ENCODE results near the gene NFYC.

The NFYC gene

DNA sequence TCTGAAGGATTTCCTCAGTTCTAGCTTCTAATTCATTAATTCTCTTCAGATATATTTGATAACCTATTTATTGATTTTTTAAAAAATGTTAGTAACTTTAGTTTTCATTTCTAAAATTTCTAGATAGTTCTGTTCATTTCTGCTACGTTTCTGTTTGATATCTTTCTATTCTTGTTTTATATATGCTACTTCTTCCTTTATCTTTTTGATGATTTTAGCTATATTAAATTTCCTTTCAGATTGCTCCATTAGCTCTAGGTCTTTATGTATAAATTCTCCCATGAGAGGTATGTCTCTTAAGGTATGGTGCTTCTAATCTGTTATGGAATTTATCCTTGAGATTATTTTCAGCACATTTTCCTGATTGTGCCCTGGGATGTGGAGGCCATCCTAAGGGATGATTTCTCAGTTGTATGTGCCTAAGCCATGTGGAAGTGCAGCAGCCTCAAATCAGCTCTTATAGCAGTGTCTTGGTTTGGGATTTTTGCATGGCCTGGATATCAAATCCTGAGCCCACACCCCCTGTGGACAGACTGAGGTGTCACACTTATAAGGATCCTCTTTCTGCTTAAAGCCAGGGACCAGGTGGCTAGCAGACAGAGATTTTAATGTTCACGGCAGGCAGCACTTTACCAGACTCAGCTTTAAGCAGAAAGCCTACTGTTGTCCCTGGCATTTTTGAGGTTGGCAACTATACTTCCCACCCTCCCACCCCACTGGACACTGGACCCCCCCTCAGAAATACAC is 85.9 kb downstream of the NFYC start:
- DNase-seq (ENCODE audit: low read depth in 1 of 2, low spot score in 1 of 2): no peak

DNA sequence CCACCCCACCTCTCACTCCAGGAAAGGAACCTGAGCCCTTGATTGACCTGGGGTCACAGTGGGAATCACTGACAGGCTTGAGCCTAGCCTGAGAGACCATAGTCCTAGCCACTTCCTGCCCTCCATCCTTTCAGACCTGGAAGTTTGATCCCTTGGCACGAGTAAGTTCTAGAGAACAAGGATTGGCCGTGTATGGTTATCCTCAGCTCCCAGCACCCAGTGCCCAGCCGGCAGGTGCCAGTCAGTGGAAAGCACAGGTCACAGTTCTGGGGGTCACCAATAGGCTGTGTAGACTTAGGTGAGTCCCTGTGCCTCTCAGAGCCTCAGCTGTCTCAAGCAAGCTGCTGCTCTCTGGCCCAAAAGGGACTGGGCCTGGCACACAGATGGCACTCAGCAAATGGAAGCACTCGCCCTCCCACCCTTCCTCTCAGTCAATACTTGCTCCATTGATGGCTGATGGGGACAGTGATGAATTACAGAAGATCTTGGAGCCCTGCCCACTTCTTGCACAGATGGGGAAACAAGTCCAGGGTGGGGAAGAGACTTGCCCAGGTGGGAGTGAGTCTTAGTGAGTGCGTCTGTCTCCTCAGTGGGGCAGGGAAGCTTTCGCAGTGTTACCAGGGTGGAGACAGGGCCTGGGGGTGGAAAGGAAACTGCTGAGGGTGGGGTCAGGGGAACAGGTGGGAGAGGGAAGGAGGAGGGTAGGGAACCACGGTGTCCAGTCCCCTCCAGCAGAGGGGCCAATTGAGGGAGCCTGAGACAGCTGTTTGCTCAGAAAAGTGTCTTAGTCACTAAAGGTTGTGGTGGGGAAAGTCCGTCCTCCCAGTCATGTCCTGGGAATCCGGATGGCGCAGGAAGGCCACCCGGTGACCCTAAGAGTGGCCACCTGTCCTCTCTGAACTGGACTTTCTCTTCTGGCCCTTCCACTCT is 89.4 kb downstream of the NFYC start:
- DNase-seq (ENCODE audit: low read depth in 1 of 2, low spot score in 1 of 2): no peak

DNA sequence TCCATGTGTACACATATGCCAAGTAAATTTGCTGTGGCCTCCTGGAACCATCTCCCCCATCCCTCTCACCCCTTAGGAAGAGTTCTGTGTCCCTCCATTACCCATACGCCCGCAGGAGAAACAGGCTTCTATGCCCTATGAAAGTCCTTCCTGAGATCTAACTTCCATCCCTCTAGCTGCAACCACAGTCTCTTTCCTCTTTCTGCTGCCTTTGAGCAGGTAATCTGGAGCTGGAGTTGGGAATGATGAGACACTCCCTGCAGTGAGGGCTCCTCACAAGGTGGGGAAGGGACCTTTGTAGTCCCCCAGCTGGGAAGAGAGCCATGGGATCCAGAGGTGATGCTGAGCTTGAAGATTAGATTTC is 90.1 kb downstream of the NFYC start:
- DNase-seq (ENCODE audit: low read depth in 1 of 2, low spot score in 1 of 2): no peak

DNA sequence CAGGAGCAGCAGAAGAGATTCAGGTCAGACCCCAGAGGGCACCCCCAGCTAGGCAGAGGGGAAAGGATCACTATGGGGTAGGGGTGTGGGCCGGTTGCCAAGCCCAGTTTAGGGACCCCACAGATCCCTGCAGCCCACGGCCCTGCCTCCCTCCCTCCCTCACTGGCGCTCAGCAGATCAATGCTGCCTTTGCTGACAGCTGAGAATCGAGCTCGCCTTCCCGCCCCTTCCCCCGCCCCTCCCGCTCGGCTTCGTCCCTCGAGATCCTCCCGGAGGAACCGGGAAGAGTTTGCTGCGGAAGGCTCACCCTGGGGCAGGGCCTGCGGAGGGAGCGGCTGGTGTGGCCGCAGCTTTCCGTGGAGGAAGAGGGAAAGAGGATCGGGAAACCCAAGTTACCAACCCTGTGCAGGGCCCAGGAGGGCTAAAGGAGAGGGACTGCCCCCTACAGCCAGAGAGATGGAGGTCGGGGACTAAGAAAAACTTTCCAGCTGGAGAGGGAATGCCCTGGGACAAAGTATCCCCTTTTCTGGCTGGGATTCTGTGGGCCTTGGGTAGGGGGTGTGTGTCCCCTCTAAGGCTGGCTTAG is 91.0 kb downstream of the NFYC start:
- DNase-seq (ENCODE audit: low read depth in 1 of 2, low spot score in 1 of 2): no peak

DNA sequence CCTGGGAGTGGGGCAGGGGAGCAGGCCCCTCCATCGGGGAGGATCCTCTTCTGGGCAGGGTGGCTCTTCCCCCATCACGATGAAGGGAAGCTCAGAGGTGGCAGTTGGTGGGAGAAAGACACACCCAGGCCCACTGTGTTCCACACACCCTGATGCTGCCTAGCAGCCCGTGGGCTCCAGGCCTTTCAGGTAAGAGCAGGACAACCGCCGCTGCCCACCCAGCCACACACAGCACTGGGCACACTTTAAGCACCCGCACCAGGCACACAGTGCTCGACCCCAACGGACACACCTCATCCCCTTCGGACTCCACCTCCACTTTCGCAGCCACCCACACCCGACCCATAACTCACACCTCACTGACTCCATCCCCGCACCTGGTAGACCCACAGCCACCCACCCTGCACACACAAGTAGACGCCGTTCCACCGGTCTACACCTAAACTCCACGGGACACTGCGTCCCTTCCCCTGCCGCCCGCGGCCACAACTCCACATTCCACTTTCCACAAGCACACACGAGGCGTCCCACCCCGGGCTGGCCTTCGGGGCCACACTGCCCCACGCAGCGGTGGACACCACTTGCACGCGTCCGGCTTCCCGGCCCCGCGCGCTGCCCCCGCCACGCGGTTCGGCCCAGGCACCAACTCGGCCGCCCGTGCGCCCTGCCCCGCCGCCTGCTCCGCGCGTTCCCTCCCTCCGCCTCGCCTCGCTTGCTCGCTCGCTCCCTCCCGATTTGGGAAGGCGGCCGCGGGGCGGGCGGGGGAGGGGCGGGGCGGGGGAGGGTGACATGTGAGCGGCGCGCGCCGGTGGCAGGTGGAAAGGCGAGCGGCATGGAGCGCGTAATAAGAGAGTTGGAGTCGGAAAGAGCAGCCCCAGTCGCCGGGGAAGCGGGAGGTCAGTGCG is 91.7 kb downstream of the NFYC start, which contains the start of gene KCNQ4:
TSS of gene KCNQ4 (plus strand) at position 787 of the 905 bp plus-strand sequence. CDS start 307 bp downstream, outside the sequence.
- DNase-seq (ENCODE audit: low read depth in 1 of 2, low spot score in 1 of 2): no peak

DNA sequence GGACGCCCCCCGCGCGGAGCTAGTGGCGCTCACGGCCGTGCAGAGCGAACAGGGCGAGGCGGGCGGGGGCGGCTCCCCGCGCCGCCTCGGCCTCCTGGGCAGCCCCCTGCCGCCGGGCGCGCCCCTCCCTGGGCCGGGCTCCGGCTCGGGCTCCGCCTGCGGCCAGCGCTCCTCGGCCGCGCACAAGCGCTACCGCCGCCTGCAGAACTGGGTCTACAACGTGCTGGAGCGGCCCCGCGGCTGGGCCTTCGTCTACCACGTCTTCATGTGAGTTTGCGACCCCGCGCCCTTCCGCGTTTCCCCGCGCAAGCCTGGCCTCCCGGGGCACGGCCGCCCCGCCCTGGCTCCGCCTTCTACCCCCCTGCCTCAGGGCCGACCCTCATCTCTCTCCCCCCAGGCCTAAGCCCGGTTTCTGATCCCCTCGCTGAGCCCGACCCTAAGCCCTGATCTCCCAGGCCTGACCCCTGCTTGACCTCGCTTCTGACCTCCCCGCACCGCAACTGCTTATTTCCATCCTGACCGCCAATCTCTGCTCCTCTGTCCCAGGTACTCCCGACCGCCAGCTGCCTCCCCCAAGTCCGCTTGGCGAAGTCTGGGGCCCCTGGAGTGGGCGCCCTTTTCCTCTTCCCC is 92.8 kb downstream of the NFYC start:
- DNase-seq (ENCODE audit: low read depth in 1 of 2, low spot score in 1 of 2): no peak

DNA sequence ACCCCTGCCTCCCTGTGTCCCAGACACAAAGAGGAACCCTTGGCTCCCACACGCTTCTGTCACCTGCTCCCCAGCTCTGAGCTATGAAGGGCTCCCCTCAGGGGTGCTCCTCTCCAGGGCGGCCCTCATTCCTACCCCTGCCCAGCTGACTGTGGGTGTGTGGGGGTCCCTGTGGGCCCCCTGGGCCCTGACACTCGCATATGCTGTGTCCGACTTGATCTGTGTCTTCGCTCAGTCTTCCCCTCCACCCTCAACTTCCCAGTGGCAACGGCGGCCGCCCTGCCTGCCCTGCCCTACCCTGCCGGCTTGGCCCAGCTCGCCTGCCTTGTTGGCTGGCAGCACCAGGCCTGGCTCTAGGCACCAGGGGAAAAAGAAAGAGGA is 93.3 kb downstream of the NFYC start:
- no peak for DNase-seq (ENCODE audit: low read depth in 1 of 2, low spot score in 1 of 2)

DNA sequence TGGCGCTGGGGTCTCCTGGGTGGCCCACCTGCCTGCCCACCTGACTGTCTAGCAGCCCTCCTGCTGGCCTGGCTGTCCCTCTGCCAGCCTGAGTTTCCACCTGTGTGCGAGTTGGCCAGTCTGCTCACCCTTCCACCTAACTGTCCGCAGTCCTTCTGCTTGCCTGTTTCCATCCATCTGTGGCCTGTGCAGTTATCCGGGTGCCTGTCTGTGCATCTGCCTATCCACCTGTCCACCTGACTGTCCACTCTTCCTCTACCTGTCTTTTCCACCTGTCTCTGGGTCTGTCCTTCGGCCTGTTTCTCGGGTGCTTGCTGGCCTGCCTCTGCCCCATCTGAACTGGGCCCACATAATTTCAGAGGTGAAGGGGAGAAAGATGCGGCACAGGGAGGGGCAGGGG is 93.9 kb downstream of the NFYC start:
- no peak for DNase-seq (ENCODE audit: low read depth in 1 of 2, low spot score in 1 of 2)

DNA sequence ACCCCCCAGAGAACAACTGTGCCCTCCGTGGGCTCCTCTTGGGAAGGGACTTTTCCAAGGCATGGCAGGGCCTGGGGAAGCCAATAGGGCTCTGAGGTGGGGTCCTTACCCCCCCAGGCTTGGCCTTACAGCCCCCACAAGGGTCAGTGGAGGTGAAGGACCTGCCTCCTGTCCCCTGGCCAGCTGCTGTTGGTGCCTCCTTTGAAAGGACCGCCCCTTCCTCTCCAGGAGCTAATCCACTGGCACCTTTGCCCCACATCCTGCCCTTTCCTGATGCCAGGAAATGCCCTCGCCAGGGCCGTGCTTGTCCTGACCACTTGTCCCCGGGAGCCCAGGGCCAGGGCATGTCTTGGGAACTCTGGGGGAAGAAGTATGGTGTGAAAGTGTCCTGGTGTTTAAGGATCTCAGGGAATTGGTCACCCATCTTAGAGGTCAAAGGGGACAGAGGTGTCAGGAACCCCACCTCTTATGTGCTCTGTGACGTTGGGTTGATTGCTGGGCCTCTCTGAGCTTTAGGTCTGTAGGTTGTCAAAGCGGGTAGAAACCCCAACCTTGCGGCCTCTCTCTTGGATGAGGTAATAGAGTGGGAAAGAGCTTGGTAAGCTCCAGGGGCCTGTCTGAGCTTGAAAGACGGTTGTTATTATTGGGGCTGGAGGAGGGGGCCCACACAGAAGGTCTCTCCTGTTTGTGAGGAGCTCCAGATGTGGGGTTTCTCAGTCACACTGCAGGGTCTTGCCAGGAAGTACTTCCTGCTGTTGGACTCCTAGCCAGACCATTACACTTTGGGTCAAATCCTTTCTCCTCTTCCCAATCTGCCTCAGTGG is 94.9 kb downstream of the NFYC start:
- no peak for DNase-seq (ENCODE audit: low read depth in 1 of 2, low spot score in 1 of 2)

DNA sequence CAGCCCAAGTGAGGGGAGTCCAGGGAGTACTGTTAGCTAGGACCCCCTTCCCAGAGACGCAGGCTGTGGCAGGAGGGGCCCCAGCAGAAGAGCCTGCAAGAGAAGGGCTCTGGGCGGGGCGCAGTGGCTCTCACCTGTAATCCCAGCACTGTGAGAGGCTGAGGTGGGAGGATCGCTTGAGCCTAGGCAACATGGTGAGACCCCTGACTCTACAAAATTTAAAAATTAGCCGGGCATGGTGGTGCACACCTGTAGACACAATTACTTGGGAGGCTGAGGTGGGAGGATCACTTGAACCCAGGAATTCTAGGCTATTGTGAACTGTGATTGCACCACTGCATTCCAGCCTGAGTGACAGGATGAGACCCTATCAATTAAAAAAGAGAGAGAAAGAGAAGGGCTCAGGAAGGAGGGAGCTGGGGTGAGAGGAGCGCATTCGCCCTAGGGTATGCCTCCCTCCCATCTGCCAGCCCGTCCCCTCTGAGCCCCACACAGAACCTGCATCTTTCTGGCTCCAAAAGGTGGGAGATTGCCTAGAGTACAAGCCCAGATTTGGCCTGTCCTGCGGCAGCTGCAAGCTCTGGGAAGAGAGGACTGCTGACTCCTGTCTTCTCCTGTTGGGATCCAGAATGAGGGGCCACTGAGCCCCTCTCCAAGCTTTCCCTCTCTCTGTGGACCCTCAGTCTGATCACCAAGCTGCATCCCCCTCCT is 95.6 kb downstream of the NFYC start:
- no peak for DNase-seq (ENCODE audit: low read depth in 1 of 2, low spot score in 1 of 2)

DNA sequence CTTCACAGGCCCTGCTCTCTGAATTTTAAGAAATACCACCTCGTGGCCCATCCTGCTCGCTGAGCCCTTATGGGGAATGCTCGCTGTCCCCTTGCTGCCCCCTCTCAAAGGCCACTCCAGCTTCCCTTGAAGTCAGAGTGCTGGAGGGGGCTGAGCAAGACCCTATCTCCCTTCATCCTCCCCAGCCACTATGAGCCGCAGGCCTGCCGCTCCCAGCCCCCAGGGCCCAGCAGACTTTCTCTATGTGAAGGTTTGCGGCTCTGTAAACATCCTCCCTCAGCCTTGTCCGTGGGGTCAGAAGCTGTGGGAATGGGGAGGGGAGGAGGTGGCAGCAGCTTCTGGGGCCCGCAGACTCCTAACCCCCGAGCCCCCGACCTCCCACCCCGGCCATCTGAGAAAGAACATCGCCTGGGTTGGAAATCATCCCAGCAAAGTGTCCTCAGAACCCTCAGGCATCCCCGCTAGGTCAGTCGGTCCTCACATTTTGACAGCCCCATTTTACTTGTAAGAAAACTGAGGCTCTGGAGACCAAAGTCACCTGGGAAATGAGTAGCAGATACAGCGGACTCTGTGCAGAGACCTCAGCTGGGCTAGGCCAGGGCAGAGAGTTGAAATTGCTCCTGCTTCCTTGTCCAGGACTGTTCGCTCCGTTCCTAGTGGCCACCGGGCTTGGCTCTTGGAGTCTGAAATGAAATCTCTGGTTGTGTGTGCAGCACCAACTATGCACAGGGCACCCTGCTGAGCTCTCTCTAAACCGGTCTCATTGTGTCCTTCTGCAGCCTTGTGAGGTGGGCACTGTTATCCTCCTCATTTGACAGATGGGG is 96.4 kb downstream of the NFYC start:
- DNase-seq (ENCODE audit: low read depth in 1 of 2, low spot score in 1 of 2): no peak

DNA sequence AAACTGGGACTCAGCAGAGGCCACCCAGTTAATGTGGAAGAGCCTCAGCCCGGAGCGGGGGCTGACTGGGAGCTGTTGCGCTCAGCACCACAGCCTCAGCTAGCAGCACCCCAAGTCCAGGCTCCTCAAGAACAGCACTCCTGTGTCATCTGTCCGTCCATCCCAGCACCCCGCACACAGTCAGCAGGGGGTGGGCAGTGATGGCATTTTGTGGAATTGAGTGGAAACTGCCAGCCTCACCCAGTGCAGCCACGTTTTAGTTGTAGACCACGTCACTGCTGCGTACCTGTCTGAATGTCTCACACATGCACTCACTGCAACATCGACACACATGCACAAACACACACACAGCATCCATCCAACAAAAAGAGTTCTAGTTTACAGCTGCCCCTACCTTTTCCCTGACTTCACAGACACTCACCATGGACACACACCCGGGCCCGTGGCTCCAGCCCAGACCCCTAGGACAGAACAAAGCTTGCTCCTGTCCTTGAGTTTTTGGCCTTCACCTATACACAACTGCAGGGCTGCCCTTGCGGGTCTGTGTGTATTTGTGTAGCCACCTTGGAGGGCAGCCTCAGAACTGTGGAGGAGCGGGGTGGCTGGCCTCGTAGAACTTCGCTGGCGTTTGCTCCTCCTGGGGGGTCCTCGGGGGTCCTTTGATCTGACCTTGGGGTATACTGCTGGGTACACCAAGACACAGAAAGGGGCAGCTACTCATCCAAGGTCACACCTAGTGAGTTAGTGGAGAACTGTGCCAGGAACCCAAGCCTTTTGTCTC is 97.2 kb downstream of the NFYC start:
- DNase-seq (ENCODE audit: low read depth in 1 of 2, low spot score in 1 of 2): no peak

DNA sequence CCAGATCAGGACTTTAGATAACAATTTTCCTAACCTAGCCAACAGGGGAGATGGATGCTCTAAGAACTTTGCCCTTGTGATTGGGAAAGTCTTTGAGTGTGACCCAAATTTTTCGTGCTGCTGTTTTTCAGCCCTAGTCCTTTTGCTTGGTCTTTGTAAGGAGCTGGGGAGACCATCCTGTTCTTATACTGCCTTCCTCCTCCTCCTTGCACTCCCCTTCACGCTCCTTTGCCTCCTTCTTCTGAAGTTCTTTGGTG is 97.8 kb downstream of the NFYC start:
- no peak for DNase-seq (ENCODE audit: low read depth in 1 of 2, low spot score in 1 of 2)

DNA sequence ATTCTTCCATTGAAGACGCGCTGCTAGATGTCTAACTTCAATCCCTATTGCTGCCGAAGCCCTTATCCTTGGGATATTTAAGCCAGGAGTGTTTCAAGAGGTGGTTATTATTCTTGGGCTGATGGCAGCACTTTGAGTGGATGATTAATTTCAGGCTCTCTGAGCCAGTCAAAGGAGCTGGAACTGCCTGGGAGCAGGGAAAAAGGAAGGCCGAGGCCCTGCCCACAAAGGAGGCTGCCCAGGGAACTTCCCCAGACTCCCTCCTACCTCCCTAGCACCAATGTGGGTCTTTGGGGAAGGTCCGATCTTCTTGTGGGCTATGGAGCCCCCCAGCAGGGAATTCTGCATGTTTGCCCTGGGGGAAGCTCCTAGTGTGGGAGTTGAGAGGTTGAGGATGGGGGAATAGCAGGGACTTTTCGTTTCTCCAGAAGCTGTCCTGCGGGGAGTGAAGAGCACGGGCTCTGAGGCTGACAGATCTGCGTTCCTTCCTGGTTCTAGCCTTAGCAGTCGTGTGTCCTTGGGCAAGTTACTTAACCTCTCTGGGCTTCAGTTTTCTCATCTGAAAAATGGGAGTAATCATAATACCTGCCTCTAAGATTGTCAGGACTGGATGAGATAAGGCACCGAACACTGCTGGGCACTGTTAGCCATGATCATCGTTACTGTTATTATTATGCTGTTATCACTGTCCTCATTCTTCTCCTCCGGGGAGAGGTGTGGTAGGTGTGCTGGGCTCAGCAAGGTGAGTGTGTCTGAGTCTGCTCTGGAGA is 98.3 kb downstream of the NFYC start:
- no peak for DNase-seq (ENCODE audit: low read depth in 1 of 2, low spot score in 1 of 2)

DNA sequence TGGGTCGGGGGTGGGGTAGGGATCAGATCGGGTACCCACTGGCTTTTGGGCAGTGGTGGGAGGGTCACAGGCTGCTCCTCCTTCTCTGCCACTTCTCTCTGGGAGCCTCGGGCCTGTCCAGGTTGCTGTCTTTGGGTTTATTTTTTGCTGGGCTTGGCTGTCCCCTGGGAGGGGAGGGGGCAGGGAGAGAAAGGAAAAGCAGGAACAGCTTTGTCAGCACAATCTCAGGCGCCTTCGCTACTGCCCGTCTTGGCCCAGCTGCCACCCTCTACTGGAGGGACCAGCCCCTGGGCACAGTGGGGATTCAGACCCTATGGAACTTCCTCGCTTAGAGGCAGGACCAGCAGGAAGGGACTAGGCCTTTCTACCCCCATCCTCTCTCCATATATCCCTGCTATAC is 100.5 kb downstream of the NFYC start:
- DNase-seq (ENCODE audit: low read depth in 1 of 2, low spot score in 1 of 2): no peak

DNA sequence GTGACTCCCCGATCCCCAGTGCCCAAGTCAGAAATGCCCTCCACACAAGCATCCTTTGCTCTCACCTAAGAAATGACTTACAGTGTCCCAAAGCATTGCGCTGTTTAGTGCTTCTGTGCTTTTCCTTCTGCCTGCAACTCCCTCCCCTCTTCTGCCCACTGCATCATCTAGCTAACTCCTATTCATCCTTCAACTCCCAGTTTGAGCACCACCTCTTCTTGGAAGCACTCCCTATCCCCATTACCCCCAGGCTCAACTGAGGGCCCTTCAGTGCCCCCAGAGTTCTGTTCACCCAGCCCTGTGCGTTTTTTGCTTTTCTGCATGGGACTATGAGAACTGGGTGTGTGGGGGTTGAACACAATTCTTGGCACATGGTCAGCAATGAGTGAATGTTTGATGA is 102.1 kb downstream of the NFYC start:
- no peak for DNase-seq (ENCODE audit: low read depth in 1 of 2, low spot score in 1 of 2)

DNA sequence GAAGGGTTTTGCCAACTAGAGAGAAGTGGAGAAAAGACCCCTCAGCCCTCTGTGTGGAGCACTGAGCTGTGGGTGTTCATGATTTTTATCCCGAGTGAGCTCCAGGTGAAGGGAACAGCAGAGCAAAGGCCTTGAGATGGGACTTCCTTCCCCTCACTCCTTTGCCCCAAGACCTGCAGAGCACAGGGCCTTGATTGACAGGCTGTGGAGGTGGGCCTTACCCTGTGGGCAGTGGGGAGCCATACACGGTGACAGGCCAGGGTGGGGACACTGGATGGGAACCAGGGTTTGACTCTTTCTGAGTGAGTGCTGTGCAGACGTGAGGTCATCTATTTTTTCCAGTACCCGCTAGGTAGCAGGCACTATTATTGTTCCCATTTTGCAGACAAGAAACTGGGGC is 102.5 kb downstream of the NFYC start:
- no peak for DNase-seq (ENCODE audit: low read depth in 1 of 2, low spot score in 1 of 2)
